Suprapubic skin (tissue), 4 donors: ENCODE data around the gene ZNF14.

Source experiments
- EP300 ChIP-seq: sonication (generic); formaldehyde crosslinking; IDR thresholded peaks from one replicate; pipeline ENCODE4 v1.6.1; 2017; ENCODE audit warnings: antibody characterized with exemption
- POLR2AphosphoS5 ChIP-seq, 3 donors: sonication (generic); formaldehyde crosslinking; IDR thresholded peaks; one replicate each; pipeline ENCODE4 v1.6.1; 2017; ENCODE audit warnings: antibody characterized with exemption in 3 of 3
- TF ChIP-seq, protein P1 (sequence below), 2 donors: fragments of 200-600 bp in 1 of 2; fragments of 450-650 bp in 1 of 2; sonication (generic) in 1 of 2; IDR thresholded peaks; one replicate each; pipeline ENCODE4 v1.5.1; 2016 to 2019; ENCODE audit warnings: antibody characterized with exemption in 2 of 2, mild to moderate bottlenecking in 1 of 2, moderate library complexity in 1 of 2

DNA sequence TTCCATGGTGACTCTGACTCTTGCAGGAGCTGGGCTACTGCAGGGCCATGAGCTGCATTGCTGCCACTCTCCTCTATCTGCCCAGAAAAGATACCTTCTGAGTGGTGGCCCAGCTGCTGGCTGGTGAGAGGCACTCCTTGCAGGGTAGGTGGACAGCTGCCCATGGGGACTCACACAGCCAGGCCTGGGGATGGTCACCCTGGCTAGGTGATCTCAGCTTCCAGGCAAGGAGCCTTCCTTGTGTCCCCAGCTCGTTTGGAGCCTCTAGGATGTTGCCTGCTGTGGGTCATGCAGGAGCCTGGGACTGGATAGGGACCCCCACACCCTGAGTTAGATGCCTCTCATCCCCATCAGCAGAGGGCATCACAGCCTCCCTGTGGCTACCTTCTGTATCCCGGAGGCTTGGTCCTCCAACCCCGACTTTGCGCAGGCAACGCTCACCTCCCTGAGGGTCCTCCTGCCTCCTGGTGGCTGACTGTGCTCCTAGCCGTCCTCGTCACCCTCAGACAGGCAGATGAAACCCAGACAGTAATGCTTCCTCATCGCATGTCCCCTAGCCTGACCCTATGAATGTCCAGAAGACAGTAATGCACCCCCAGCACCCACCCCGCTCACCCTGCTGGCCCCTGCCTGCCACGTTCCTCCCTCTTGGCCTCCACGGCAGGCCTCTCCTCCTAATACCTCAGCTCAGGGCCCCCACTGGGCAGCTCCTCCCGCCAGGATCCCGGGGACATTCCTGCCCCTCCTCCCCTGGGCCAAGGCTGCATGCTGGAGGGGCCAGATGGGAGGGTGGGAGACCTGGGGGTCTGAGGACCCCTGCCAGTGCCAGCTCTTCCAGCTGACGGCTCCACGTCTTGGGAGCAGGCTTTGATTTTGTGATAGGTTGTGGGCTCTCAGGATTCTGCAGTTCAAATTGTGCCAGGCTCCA lies 13.6 kb upstream of the ZNF14 start:
- TF ChIP-seq EP300 (no peak), POLR2AphosphoS5 (IDR thresholded peaks at IDR 0.05) (no peak)
- TF ChIP-seq, protein P1, sequence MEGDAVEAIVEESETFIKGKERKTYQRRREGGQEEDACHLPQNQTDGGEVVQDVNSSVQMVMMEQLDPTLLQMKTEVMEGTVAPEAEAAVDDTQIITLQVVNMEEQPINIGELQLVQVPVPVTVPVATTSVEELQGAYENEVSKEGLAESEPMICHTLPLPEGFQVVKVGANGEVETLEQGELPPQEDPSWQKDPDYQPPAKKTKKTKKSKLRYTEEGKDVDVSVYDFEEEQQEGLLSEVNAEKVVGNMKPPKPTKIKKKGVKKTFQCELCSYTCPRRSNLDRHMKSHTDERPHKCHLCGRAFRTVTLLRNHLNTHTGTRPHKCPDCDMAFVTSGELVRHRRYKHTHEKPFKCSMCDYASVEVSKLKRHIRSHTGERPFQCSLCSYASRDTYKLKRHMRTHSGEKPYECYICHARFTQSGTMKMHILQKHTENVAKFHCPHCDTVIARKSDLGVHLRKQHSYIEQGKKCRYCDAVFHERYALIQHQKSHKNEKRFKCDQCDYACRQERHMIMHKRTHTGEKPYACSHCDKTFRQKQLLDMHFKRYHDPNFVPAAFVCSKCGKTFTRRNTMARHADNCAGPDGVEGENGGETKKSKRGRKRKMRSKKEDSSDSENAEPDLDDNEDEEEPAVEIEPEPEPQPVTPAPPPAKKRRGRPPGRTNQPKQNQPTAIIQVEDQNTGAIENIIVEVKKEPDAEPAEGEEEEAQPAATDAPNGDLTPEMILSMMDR (IDR thresholded peaks at IDR 0.05) = no peak
